Fibroblast of the aortic adventitia (primary cell): ENCODE data around the gene GRM2. TPM values are rescaled to one million over a fixed set of nuclear protein-coding genes. Genes with fewer than 3 reads are reported as not detected.

Experiments used
- DNase-seq: peaks from one replicate; pipeline ENCODE4 v3.0.0-alpha.2; 2010; ENCODE audit warnings: low read depth
- H3K4me3 ChIP-seq: 2 replicates; pipeline ENCODE4 v1.5.1; 2011; ENCODE audit warnings: low read depth, mild to moderate bottlenecking, control low read depth, low read length, moderate library complexity
- CTCF ChIP-seq: IDR thresholded peaks from 2 replicates; pipeline ENCODE4 v1.5.1; 2011; ENCODE audit warnings: mild to moderate bottlenecking, low read length, control low read depth, inconsistent platforms; ENCODE audit not compliant: insufficient read depth
- total RNA-seq: library from RNA; depleted of rRNA; stranded (reverse); fragments of >200 nt; gene quantifications from 2 replicates; pipeline ENCODE4 v1.2.3, GENCODE V29; 2012; ENCODE audit warnings: low replicate concordance

The GRM2 gene
- under 0.01 and 0.25 TPM in 2 replicates for total RNA-seq

DNA sequence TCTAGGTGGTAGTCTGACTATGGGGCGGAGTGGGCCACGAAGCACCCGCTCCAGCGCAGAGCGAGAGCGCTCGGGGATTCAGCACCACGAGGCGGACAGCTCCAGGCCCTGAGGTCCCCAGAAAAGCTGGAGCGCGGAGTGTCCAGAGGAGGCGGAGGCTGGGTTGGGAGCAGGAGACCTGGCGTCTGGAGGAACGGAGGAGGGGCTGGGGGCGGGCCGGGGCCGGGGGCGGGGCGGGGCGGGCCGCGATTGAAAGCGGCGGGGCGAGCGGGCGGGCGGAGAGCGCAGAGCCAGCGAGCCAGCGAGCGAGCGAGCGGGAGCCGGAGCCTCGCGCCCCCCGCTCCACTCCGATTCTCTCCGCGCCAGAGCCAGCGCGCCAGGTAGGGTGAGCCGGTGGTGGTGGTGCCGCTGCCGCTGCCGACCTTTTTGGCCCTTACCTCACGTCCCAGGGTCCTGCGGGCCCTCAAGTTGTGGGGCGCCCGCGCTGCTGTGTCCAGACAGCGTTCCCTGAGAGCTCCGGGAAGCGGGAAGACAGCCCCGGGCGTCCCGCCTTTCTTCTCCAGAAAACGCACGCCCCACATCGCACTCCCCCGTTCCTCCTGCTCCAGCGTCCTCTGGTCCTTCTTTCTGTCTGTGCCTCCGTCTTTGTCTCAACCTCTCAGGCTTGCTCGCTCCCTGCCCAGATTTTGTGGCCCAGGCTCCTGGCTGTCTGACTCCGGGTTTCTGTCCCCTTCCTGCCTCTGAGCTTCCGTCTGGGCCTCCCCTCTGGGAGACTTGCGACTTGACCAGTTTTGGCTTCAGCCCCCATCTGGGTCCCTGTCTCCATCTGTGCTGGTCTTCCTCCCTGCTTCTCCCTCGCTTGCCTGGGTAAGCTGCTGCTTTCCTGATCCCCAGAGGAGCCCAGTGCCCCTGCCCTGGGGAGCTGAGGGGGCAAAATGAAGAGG, at the start of gene GRM2:
Gene GRM2 (plus strand): TSS at position 281 of the 944 bp plus-strand sequence. CDS start 1,916 bp downstream, outside the sequence.
- peak within 1 kb of the TSS; percentile 47 for H3K4me3 ChIP-seq
- DNase-seq: peak; percentile 84

GRCh38 chr3:51657234-51657633, 49.6 kb upstream of the GRM2 start:
- H3K4me3 ChIP-seq: no peak overlapping the region
- DNase-seq: no peak
- TF ChIP-seq CTCF: no peak

More for the DNA sequence above, at the start of gene GRM2:
- peak; percentile 23 for TF ChIP-seq CTCF

DNA sequence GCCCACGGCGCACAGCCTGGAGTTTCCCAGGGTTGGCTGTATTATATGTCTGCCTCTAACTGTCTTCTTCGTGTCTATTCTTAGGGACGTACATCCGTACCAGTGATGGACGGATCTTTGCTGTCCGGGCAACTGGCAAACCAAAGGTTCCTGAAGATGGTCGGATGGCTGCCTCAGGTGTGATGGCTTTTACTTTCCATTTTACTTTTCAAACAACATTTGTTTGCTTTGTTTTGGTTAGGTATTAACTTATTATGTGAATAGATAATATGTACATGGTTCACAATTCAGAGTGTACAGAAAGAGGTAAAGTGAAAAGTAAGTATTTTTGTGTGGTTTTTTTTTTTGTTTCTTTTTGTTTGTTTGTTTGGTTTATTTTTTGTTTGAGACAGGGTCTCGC, 46.9 kb upstream of the GRM2 start:
- no peak overlapping the region for H3K4me3 ChIP-seq
- no peak for DNase-seq
- no peak for TF ChIP-seq CTCF

DNA sequence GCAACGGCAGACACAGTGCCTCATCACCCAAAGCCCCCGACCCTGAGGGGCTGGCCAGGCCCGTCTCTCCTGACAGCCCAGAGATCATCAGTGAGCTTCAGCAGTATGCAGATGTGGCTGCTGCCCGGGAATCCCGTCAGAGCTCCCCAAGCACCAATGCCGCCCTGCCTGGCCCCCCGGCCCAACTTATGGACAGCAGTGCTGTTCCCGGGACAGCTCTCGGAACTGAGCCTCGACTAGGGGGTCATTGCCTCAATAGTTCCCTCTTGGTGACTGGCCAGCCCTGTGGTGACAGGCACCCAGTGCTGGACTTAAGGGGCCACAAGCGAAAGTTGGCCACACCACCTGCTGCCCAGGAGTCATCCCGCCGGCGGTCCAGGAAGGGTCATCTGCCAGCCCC, 44.4 kb upstream of the GRM2 start:
- H3K4me3 ChIP-seq: no peak overlapping the region
- no peak for TF ChIP-seq CTCF
- DNase-seq: no peak

DNA sequence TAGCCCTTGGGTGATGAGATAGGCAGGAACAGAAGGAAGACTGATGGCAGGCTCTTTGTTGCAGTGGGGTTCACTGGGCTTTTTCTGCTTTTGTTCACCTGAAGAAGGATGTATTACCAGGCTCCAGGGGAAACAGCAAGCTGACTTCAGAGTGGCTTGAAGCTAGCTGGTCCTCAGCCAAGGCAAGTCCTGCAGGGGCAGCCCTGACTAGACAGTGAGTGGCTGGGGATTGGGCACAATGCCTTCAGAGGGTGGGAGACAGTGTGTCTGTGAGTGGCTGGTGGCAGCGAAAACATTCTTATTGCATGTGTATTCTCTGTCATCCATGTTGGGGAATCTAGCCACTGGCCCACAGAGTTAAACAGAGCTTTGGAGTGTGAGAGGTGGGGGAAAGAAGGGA, 38.1 kb upstream of the GRM2 start:
- TF ChIP-seq CTCF: no peak
- peak; percentile 13 for DNase-seq
- no peak overlapping the region for H3K4me3 ChIP-seq

GRCh38 chr3:51669241-51670052, 37.4 kb upstream of the GRM2 start:
- peak; percentile 87 for DNase-seq
- H3K4me3 ChIP-seq: no peak overlapping the region
- TF ChIP-seq CTCF: peak; percentile 99
